CD4-positive, alpha-beta T cell treated with Interleukin-6 at 100 ng/mL for 8 hours (primary cell): ENCODE data around the gene TRIM4.

Experiments
- DNase-seq: peaks from one replicate; pipeline ENCODE4 v3.0.0-alpha.2; 2020; ENCODE audit warnings: mixed read lengths, low spot score

Gene TRIM4

GRCh38 chr7:99842926-99843325, 76.4 kb downstream of the TRIM4 start:
- DNase-seq: no peak
